Uterus (tissue), 2 donors: ENCODE measurements around the gene COL23A1.

Experiments
- POLR2A ChIP-seq, 2 donors: fragments of 450-650 bp; IDR thresholded peaks; one replicate each; pipeline ENCODE4 v1.6.1; 2016; ENCODE audit warnings: antibody characterized with exemption in 2 of 2, mild to moderate bottlenecking in 1 of 2, moderate library complexity in 1 of 2
- TF ChIP-seq, protein P1 (sequence below), 4 experiments: fragments of 200-600 bp in 2 of 4; fragments of 450-650 bp in 2 of 4; sonication (generic) in 2 of 4; IDR thresholded peaks; one replicate each; pipeline ENCODE4 v1.5.1; 2016 to 2019; ENCODE audit warnings: antibody characterized with exemption in 4 of 4, mild to moderate bottlenecking in 2 of 4, moderate library complexity in 1 of 4

DNA sequence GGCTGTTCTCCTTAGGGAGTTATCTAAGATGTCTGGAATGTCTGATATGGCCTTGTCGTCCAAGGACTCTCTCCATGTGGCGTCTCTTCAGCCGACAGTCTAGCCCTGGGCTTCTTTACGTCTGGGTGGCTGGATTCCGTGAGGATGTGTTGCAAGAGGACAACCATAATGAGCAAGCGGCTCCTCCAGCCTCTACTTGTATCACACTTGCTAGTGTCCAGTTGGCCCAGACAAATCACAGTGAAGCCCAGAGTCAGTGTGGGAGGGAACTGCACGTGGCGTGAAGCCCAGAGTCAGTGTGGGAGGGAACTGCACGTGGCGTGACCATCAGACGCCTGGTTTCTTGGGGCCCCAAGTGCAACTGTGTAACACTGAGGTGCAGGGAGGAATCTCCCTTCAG lies 61.1 kb downstream of the COL23A1 start:
- TF ChIP-seq, protein P1, sequence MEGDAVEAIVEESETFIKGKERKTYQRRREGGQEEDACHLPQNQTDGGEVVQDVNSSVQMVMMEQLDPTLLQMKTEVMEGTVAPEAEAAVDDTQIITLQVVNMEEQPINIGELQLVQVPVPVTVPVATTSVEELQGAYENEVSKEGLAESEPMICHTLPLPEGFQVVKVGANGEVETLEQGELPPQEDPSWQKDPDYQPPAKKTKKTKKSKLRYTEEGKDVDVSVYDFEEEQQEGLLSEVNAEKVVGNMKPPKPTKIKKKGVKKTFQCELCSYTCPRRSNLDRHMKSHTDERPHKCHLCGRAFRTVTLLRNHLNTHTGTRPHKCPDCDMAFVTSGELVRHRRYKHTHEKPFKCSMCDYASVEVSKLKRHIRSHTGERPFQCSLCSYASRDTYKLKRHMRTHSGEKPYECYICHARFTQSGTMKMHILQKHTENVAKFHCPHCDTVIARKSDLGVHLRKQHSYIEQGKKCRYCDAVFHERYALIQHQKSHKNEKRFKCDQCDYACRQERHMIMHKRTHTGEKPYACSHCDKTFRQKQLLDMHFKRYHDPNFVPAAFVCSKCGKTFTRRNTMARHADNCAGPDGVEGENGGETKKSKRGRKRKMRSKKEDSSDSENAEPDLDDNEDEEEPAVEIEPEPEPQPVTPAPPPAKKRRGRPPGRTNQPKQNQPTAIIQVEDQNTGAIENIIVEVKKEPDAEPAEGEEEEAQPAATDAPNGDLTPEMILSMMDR (IDR thresholded peaks at IDR 0.05): no peak
- no peak for TF ChIP-seq POLR2A (IDR thresholded peaks at IDR 0.05)
